Progenitor cell of endocrine pancreas (in vitro differentiated cells): ENCODE results near the gene SCUBE1. TPM values are rescaled to one million over a fixed set of nuclear protein-coding genes. Genes with fewer than 3 reads are reported as not detected.

Experiments
- DNase-seq: peaks from one replicate; pipeline ENCODE4 v3.0.0; 2021; ENCODE audit warnings: low spot score; ENCODE audit not compliant: unreplicated experiment
- H3K27ac Mint-ChIP-seq: 2 replicates; pipeline ENCODE4 v1.8.0; 2021; ENCODE audit warnings: mild to moderate bottlenecking, moderate library complexity, mixed read lengths
- H3K27me3 Mint-ChIP-seq: 2 replicates; pipeline ENCODE4 v1.8.0; 2021; ENCODE audit warnings: mixed read lengths
- H3K36me3 Mint-ChIP-seq: 2 replicates; pipeline ENCODE4 v1.8.0; 2022; ENCODE audit warnings: mixed read lengths; ENCODE audit not compliant: insufficient read depth
- H3K4me1 Mint-ChIP-seq: 2 replicates; pipeline ENCODE4 v1.8.0; 2021; ENCODE audit warnings: low read depth, mixed read lengths
- H3K4me3 Mint-ChIP-seq: 2 replicates; pipeline ENCODE4 v1.8.0; 2021; ENCODE audit warnings: low read depth, mild to moderate bottlenecking, moderate library complexity, mixed read lengths
- H3K9me3 Mint-ChIP-seq: 2 replicates; pipeline ENCODE4 v1.8.0; 2021; ENCODE audit warnings: low read depth, mixed read lengths
- total RNA-seq: library from RNA; stranded (reverse); gene quantifications from 2 replicates; pipeline ENCODE4 v1.2.1, GENCODE V29; 2021
- TF ChIP-seq, protein P1 (sequence below): fragments of 200-600 bp; sonication (generic); IDR thresholded peaks from one replicate; pipeline ENCODE4 v1.5.0; 2021; ENCODE audit warnings: antibody characterized with exemption, mild to moderate bottlenecking; ENCODE audit not compliant: unreplicated experiment

Gene SCUBE1
- total RNA-seq, 1 donor from 2014 or later = 4.5 TPM

DNA sequence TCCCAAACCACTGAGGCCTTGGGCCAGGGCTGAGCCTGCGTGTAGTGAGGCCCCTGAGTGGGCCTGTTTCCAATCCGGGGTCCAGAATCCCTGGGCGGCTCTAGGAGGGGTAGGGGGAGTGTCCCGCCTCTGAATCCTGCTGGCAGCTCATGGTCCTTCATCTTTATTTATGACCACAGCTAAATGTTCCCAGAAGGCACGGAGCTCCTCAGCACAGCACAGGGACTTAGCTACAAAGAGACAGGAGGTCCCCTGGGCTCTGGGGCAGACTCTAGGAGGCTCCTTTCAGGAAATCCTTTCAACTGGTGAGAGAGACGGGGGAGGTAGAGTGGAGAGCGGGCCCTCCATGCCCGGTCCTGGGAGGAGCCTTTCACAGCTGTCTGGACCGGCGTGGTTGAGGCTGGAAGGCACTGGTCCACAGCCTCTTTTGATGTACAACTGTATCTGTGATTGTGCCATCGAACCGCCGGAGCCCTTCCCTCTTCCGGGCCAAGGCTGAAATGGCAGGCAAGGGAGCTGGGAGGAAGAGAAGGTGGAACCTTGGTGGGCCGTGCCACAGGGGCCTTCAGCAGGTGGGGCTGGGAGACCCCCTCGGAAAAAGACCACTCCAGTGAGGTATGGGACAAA lies 46.8 kb downstream of the SCUBE1 start:
- TF ChIP-seq, protein P1, sequence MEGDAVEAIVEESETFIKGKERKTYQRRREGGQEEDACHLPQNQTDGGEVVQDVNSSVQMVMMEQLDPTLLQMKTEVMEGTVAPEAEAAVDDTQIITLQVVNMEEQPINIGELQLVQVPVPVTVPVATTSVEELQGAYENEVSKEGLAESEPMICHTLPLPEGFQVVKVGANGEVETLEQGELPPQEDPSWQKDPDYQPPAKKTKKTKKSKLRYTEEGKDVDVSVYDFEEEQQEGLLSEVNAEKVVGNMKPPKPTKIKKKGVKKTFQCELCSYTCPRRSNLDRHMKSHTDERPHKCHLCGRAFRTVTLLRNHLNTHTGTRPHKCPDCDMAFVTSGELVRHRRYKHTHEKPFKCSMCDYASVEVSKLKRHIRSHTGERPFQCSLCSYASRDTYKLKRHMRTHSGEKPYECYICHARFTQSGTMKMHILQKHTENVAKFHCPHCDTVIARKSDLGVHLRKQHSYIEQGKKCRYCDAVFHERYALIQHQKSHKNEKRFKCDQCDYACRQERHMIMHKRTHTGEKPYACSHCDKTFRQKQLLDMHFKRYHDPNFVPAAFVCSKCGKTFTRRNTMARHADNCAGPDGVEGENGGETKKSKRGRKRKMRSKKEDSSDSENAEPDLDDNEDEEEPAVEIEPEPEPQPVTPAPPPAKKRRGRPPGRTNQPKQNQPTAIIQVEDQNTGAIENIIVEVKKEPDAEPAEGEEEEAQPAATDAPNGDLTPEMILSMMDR = no peak
- H3K27ac Mint-ChIP-seq = no peak overlapping the region
- H3K27me3 Mint-ChIP-seq = peaks cover 34% of the 10 kb centered on the region
- DNase-seq = no peak
- no peak overlapping the region for H3K4me3 Mint-ChIP-seq
- H3K4me1 Mint-ChIP-seq = peaks cover 20% of the 10 kb centered on the region
- H3K36me3 Mint-ChIP-seq = no peaks in the 10 kb centered on the region
- H3K9me3 Mint-ChIP-seq = no peaks in the 10 kb centered on the region

DNA sequence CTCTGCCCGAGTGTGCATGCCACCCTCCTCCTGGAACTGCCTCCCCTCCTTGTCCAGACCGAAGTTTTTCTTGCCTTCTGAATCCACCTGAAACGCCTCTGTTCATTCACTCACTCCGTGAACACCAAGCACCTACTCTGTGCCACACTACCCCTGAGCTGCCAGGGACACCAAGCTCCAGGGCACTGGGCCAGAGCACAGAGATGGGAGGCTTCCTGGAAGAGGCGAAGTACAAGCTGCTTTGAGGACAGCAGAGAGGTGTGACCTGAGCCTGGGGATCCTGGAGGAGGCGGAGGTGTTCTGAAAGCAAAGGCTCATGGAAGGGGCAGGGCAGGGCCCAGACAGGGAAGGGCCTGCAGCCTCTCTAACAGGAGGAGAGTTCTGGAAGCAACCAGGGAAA lies 47.5 kb downstream of the SCUBE1 start:
- DNase-seq = no peak
- Mint-ChIP-seq H3K27me3 (peaks cover 31% of the 10 kb centered on the region), H3K9me3 (no peaks in the 10 kb centered on the region), H3K4me3 (no peak overlapping the region), H3K36me3 (no peaks in the 10 kb centered on the region), H3K4me1 (peaks cover 20% of the 10 kb centered on the region), H3K27ac (peak overlapping the region; percentile 79)
- TF ChIP-seq, protein P1 = no peak

DNA sequence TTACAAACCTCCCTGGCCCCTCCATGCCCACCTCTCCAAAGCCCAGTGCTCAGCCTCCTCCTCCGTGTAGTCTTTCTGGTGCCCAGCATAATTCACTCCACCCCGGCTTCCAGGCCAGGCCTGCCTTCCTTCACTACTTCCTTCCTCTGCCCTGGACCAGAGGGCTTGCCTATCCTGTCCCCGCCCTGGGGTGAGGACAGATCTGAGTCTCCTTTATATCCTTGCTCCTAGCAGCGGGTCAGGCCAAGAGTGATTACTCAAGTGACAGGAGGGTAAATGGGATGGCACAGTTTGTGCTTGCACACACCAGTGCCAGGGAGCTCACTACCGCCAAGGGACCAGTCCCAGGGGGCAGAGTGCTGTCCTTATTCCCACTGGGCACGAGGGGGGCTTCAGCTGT lies 48.0 kb downstream of the SCUBE1 start:
- H3K4me3 Mint-ChIP-seq = no peak overlapping the region
- DNase-seq = no peak
- no peak overlapping the region for H3K27ac Mint-ChIP-seq
- H3K4me1 Mint-ChIP-seq = peaks cover 20% of the 10 kb centered on the region
- H3K36me3 Mint-ChIP-seq = no peaks in the 10 kb centered on the region
- peaks cover 30% of the 10 kb centered on the region for H3K27me3 Mint-ChIP-seq
- no peaks in the 10 kb centered on the region for H3K9me3 Mint-ChIP-seq
- TF ChIP-seq, protein P1 = no peak

DNA sequence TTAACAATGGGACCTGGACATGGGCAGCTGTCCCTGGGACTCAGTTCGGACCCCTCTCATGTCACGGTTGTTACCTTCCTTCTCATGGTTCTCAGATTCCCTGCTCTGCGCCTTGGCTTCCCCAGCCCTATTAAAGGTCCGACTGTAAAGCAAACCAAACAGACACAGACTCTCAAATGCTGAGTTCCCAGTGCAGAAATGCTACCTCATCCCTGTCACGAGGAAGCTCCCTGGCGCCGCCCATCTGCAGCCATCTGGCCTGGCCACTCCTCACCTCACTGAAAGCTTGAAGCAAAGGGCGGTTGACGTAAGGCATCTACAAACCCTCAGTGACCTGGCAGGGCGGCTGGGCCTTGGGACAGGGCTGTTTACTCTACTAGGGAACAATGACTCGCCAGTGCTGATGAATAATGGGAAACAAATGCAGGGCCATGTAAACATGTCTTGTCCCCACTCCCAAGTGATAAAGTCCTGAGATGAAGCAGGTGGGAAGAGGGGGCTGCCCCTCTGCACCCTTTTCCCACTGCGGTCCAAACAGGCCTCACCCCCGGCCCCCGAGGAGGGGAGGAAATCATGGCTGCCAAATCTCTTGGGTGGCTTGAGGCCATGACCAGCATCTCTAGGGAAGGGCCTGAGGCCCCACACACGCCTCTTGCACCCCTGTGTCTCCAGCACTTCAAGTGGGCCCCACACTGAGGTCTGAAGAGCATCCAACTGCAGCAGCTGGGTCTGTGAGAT lies 49.3 kb downstream of the SCUBE1 start:
- TF ChIP-seq, protein P1 = no peak
- peak; percentile 23 for DNase-seq
- Mint-ChIP-seq H3K9me3 (no peaks in the 10 kb centered on the region), H3K27me3 (peaks cover 26% of the 10 kb centered on the region), H3K4me3 (no peak overlapping the region), H3K4me1 (peaks cover 22% of the 10 kb centered on the region), H3K27ac (peak overlapping the region; percentile 91), H3K36me3 (no peaks in the 10 kb centered on the region)

DNA sequence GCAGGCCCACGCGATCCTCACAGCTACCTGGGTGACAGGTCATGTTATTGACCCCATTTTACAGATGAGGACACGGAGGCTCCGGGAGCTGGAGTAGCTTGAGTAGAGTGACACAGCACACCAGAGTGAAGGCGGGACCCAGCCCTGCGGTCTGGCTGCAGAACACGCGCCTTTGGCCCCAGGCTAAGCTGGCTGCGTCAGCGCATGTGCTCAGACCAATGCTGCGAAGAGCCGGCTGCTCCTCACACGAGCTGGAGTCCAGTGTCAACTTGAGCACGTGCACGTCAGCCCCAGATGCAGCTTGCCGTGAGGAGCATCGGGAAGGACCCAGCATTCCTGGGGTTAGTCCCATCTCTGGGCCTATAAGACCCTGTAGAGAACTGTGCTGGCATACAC lies 49.9 kb downstream of the SCUBE1 start:
- Mint-ChIP-seq H3K4me3 (no peak overlapping the region), H3K9me3 (no peaks in the 10 kb centered on the region), H3K4me1 (peaks cover 22% of the 10 kb centered on the region), H3K27ac (no peak overlapping the region), H3K36me3 (no peaks in the 10 kb centered on the region), H3K27me3 (peaks cover 29% of the 10 kb centered on the region)
- TF ChIP-seq, protein P1 = no peak
- no peak for DNase-seq
